ENCODE data around the gene SHANK2.

Gene SHANK2

GRCh38 chr11:71202598-71202944 is 49.8 kb downstream of the SHANK2 start:
- DNase-seq (ENCODE audit: low spot score): no peak

Measured in LoVo (cell line).